H9 (cell line): ENCODE data around the gene DPYSL3. TPM values are rescaled to one million over a fixed set of nuclear protein-coding genes. Genes with fewer than 3 reads are reported as not detected.

Experiments
- DNase-seq: peaks from one replicate; pipeline ENCODE4 v3.0.0-alpha.2; 2017
- H2AFZ ChIP-seq: one replicate; pipeline ENCODE4 v1.6.1; 2013; ENCODE audit warnings: mild to moderate bottlenecking, low read length, control low read depth, moderate library complexity
- H2AK5ac ChIP-seq: 2 replicates; pipeline ENCODE4 v1.6.1; 2013; ENCODE audit warnings: low read length, control low read depth, mixed read lengths; ENCODE audit not compliant: insufficient read length
- H2BK120ac ChIP-seq: one replicate; pipeline ENCODE4 v1.6.1; 2013; ENCODE audit warnings: low read depth, mild to moderate bottlenecking, low read length, control low read depth, inconsistent platforms; ENCODE audit not compliant: poor library complexity, severe bottlenecking
- H2BK12ac ChIP-seq: 2 replicates; pipeline ENCODE4 v1.6.1; 2013; ENCODE audit warnings: low read length, control low read depth, mixed read lengths, low read depth; ENCODE audit not compliant: insufficient read length
- H2BK15ac ChIP-seq: 2 replicates; pipeline ENCODE4 v1.6.1; 2013; ENCODE audit warnings: low read depth, low read length, control low read depth
- H2BK20ac ChIP-seq: one replicate; pipeline ENCODE4 v1.6.1; 2013; ENCODE audit warnings: low read depth, mild to moderate bottlenecking, low read length, control low read depth, inconsistent platforms; ENCODE audit not compliant: poor library complexity, severe bottlenecking
- H2BK5ac ChIP-seq: 2 replicates; pipeline ENCODE4 v1.6.1; 2013; ENCODE audit warnings: low read length, control low read depth, mixed read lengths; ENCODE audit not compliant: insufficient read length
- H3K14ac ChIP-seq: 2 replicates; pipeline ENCODE4 v1.6.1; 2013; ENCODE audit warnings: low read length, control low read depth; ENCODE audit not compliant: insufficient read depth
- H3K18ac ChIP-seq: 2 replicates; pipeline ENCODE4 v1.6.1; 2013; ENCODE audit warnings: low read depth, mild to moderate bottlenecking, mixed read lengths, low read length, control low read depth; ENCODE audit not compliant: insufficient read length
- H3K23ac ChIP-seq: 2 replicates; pipeline ENCODE4 v1.6.1; 2013; ENCODE audit warnings: low read length, control low read depth, mixed read lengths, low read depth; ENCODE audit not compliant: insufficient read length
- H3K23me2 ChIP-seq: 2 replicates; pipeline ENCODE4 v1.6.1; 2013; ENCODE audit warnings: low read depth, mild to moderate bottlenecking, mixed read lengths, low read length, control low read depth; ENCODE audit not compliant: insufficient read length, poor library complexity, severe bottlenecking
- H3K27ac ChIP-seq: 2 replicates; pipeline ENCODE4 v1.5.1; 2013; ENCODE audit warnings: low read length, control low read depth, mixed read lengths, low read depth; ENCODE audit not compliant: insufficient read length
- H3K27me3 ChIP-seq: 2 replicates; pipeline ENCODE4 v1.6.1; 2013; ENCODE audit warnings: low read length, control low read depth, inconsistent platforms; ENCODE audit not compliant: insufficient read depth
- H3K4ac ChIP-seq: 2 replicates; pipeline ENCODE4 v1.6.1; 2013; ENCODE audit warnings: low read depth, mild to moderate bottlenecking, control low read depth, inconsistent platforms, low read length, moderate library complexity
- H3K4me1 ChIP-seq: 2 replicates; pipeline ENCODE4 v1.6.1; 2013; ENCODE audit warnings: low read length, control low read depth, inconsistent platforms; ENCODE audit not compliant: insufficient read depth
- H3K4me2 ChIP-seq: 2 replicates; pipeline ENCODE4 v1.6.1; 2013; ENCODE audit warnings: low read length, control low read depth, mixed read lengths; ENCODE audit not compliant: insufficient read length, insufficient read depth
- H3K56ac ChIP-seq: 2 replicates; pipeline ENCODE4 v1.6.1; 2013; ENCODE audit warnings: low read depth, mild to moderate bottlenecking, mixed read lengths, low read length, control low read depth; ENCODE audit not compliant: insufficient read length
- H3K79me1 ChIP-seq: 2 replicates; pipeline ENCODE4 v1.6.1; 2013; ENCODE audit warnings: low read depth, mild to moderate bottlenecking, moderate library complexity, low read length, control low read depth, inconsistent platforms; ENCODE audit not compliant: insufficient read depth, poor library complexity, severe bottlenecking
- H3K79me2 ChIP-seq: 2 replicates; pipeline ENCODE4 v1.6.1; 2013; ENCODE audit warnings: low read length, control low read depth, inconsistent platforms; ENCODE audit not compliant: insufficient read depth
- H3K9ac ChIP-seq: 2 replicates; pipeline ENCODE4 v1.6.1; 2013; ENCODE audit warnings: low read length, control low read depth, mixed read lengths; ENCODE audit not compliant: insufficient read length; ENCODE audit errors: extremely low read depth
- H3K9me3 ChIP-seq: one replicate; pipeline ENCODE4 v1.6.1; 2013; ENCODE audit warnings: low read depth, low read length, inconsistent platforms; ENCODE audit not compliant: control insufficient read depth
- H3T11ph ChIP-seq: one replicate; pipeline ENCODE4 v1.6.1; 2013; ENCODE audit warnings: mild to moderate bottlenecking, low read length, control low read depth, inconsistent platforms
- H4K20me1 ChIP-seq: one replicate; pipeline ENCODE4 v1.6.1; 2013; ENCODE audit not compliant: control insufficient read depth, insufficient read length, insufficient read depth
- H4K5ac ChIP-seq: 2 replicates; pipeline ENCODE4 v1.6.1; 2013; ENCODE audit warnings: low read depth, mild to moderate bottlenecking, mixed read lengths, low read length, control low read depth; ENCODE audit not compliant: insufficient read length
- H4K8ac ChIP-seq: replicated peaks from 2 replicates; pipeline ENCODE4 v1.6.1; 2013; ENCODE audit warnings: low read length, control low read depth, mixed read lengths, low read depth; ENCODE audit not compliant: insufficient read length
- H4K91ac ChIP-seq: 2 replicates; pipeline ENCODE4 v1.6.1; 2013; ENCODE audit warnings: low read depth, mild to moderate bottlenecking, moderate library complexity, mixed read lengths, low read length, control low read depth; ENCODE audit not compliant: insufficient read length
- H3K27ac Mint-ChIP-seq, 3 experiments: 2 replicates in 2 of 3; 3 replicates in 1 of 3; pipeline ENCODE4 v1.8.0; 2020 to 2021; ENCODE audit warnings: mixed read lengths in 3 of 3, mild to moderate bottlenecking in 1 of 3, moderate library complexity in 1 of 3
- H3K27me3 Mint-ChIP-seq: 2 replicates; pipeline ENCODE4 v1.8.0; 2021; ENCODE audit warnings: low read depth, mild to moderate bottlenecking, moderate library complexity, mixed read lengths
- H3K36me3 Mint-ChIP-seq, 3 experiments: 2 replicates in 2 of 3; 3 replicates in 1 of 3; pipeline ENCODE4 v1.8.0; 2020 to 2021; ENCODE audit warnings: low read depth in 3 of 3, mixed read lengths in 3 of 3; ENCODE audit not compliant: insufficient read depth in 1 of 3
- H3K4me1 Mint-ChIP-seq, 2 experiments: 2 replicates each; pipeline ENCODE4 v1.8.0; 2020; ENCODE audit warnings: mixed read lengths in 2 of 2
- H3K4me3 Mint-ChIP-seq, 2 experiments: 2 replicates in 1 of 2; 3 replicates in 1 of 2; pipeline ENCODE4 v1.8.0; 2020 to 2021; ENCODE audit warnings: mild to moderate bottlenecking in 2 of 2, mixed read lengths in 2 of 2, moderate library complexity in 1 of 2
- H3K9me3 Mint-ChIP-seq, 2 experiments: 2 replicates in 1 of 2; 3 replicates in 1 of 2; pipeline ENCODE4 v1.8.0; 2020; ENCODE audit warnings: mild to moderate bottlenecking in 2 of 2, mixed read lengths in 2 of 2, moderate library complexity in 1 of 2
- total RNA-seq: library from RNA; stranded (reverse); gene quantifications from 2 replicates; pipeline ENCODE4 v1.2.1, GENCODE V29; 2021
- TF ChIP-seq, protein P1 (sequence below): fragments of 200-600 bp; sonication (generic); conservative IDR thresholded peaks from 3 replicates; pipeline ENCODE4 v1.8.0; 2021; ENCODE audit warnings: antibody characterized with exemption, mild to moderate bottlenecking

DPYSL3 gene
- total RNA-seq, 1 experiment from 2014 or later: 515 TPM

DNA sequence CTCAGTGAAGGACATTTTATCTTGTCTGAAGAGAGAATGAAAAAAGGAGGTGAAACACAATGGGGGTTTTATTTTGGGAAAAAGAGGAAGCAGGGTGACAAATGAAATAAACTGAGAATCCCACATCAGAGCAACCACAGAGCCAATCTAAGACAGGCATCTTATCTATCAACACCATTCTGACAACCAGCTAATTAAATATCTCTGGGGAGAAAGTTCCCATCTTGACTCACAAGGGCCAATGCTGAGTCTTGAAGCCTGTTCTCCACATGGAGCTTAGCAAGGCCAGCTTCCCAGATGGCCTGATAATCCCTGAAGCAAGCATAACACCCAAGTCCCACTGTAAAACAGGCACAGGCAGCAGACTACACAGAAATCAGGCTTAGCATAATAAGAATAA, 30.4 kb downstream of the DPYSL3 start:
- H2BK20ac ChIP-seq: no peak overlapping the region
- Mint-ChIP-seq H3K36me3 (peaks cover 2 to 10% (median 2%) of the 10 kb centered on the region in 3 experiments; a peak in 6 of 7 replicates), H3K27ac (no peak overlapping the region), H3K4me3 (no peak overlapping the region), H3K9me3 (no peaks in the 10 kb centered on the region), H3K27me3 (no peaks in the 10 kb centered on the region), H3K4me1 (peaks cover 57 to 58% of the 10 kb centered on the region in 2 experiments)
- peaks cover 6% of the 10 kb centered on the region; the same call in 1 of the 2 replicates for H3K79me2 ChIP-seq
- no peaks in the 10 kb centered on the region for H3K9me3 ChIP-seq
- H2AK5ac ChIP-seq: no peak overlapping the region
- no peak overlapping the region for H3K4me2 ChIP-seq
- no peaks in the 10 kb centered on the region for H4K20me1 ChIP-seq
- no peaks in the 10 kb centered on the region for H3K79me1 ChIP-seq
- H3K14ac ChIP-seq: no peak overlapping the region
- H3K23ac ChIP-seq: no peak overlapping the region
- H4K8ac ChIP-seq: no peak overlapping the region
- no peak overlapping the region for H3K4ac ChIP-seq
- no peak for DNase-seq
- peaks cover 18% of the 10 kb centered on the region for H3K4me1 ChIP-seq
- no peak overlapping the region for H3K9ac ChIP-seq
- H2AFZ ChIP-seq: no peak overlapping the region
- no peak overlapping the region for H3T11ph ChIP-seq
- H3K56ac ChIP-seq: no peak overlapping the region
- no peak overlapping the region for H2BK5ac ChIP-seq
- TF ChIP-seq, protein P1, sequence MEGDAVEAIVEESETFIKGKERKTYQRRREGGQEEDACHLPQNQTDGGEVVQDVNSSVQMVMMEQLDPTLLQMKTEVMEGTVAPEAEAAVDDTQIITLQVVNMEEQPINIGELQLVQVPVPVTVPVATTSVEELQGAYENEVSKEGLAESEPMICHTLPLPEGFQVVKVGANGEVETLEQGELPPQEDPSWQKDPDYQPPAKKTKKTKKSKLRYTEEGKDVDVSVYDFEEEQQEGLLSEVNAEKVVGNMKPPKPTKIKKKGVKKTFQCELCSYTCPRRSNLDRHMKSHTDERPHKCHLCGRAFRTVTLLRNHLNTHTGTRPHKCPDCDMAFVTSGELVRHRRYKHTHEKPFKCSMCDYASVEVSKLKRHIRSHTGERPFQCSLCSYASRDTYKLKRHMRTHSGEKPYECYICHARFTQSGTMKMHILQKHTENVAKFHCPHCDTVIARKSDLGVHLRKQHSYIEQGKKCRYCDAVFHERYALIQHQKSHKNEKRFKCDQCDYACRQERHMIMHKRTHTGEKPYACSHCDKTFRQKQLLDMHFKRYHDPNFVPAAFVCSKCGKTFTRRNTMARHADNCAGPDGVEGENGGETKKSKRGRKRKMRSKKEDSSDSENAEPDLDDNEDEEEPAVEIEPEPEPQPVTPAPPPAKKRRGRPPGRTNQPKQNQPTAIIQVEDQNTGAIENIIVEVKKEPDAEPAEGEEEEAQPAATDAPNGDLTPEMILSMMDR: no peak
- H2BK15ac ChIP-seq: no peak overlapping the region
- no peaks in the 10 kb centered on the region for H3K27me3 ChIP-seq
- no peak overlapping the region for H2BK12ac ChIP-seq
- no peaks in the 10 kb centered on the region for H3K23me2 ChIP-seq
- H4K91ac ChIP-seq: no peak overlapping the region
- no peak overlapping the region for H3K18ac ChIP-seq
- H4K5ac ChIP-seq: no peak overlapping the region
- H2BK120ac ChIP-seq: no peak overlapping the region
- H3K27ac ChIP-seq: no peak overlapping the region
